SIG-M5 treated with dmso at 0.1 percent for 504 hours (cell line): ENCODE measurements around the gene UBN2.
"Not testable (repeated sequence)": the region's sequence is repeated elsewhere in the genome, so short reads cannot be mapped to it uniquely, and the experiment has no call there.

Source experiments
- DNase-seq: peaks from one replicate; lab custom pipeline; 2025; ENCODE audit not compliant: unreplicated experiment; lab: John Stamatoyannopoulos, UW

The UBN2 gene

DNA sequence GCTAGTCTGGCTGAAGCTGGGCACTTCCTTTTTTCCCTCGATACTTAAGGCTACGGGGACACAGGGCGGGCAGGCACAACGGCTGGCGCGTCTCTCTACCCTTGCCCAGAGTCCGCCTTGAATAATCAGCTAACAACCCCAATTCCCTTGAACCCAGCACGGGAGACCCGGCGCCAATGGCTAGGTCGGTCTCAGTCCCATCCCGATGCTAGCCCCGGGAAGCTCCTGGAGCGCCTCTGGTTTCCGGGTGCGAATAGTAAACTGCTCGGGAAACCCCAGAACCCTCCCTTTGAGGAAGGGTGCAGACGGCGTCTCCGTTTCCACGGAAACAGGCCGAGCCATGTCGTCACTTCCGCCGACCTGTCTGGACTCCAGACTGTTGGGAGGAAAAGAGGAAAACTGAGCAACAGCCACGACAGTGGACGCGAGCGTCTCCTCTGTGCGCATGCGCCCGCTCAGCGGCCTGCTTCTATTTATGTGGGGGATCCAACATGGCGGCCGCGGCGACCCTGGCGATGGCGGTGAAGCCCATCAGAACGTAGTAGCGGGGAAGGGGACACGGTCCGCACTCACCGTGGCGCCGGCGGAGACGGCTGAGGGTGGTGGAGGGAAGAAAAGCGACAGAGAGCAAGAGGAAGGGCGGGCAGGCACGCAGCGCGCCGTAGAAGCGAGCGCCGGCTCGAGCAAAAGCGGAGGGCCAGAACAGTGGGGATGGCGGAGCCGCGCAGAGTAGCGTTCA lies at the start of gene UBN2:
TSS of gene UBN2 (plus strand) at position 464 of the 739 bp plus-strand sequence. CDS start at position 712, 248 bp downstream.
- DNase-seq = peak; percentile 93

DNA sequence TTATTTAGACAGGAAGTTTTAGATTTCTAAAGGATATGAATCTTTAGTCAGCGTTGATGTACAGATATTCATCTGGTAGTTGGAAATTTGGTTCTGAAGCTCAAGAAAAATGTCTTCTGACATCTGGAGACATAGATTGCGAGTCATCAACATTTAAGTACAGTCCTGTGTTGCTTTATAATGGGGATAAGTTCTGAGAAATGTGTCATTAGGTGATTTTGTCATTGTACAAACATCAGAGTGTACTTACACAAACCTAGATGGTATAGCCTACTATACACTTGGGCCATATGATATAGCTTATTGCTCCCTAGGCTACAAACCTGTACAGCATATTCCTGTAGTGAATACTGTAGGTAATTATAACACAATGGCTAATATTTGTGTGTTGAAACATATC lies 49.6 kb upstream of the UBN2 start:
- DNase-seq = no peak

DNA sequence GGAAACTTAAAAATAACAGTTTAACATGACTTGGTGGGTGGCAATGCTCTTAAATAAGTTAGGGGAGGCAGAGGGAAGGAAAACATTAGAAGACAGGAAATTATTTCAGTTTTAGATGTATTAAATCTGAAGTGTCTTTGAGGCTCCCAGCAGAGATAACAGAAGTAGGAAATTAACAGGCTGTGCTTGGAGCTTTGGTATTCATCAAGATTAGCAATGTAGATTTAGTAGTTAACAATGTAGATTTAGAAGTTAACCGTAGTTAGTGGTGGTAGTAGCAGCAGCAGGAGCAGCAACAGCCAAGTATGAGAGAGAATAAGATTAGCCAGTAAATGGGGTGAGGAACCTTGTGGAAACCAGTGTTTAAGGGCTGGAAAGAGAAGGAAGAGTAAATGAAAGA lies 48.7 kb upstream of the UBN2 start:
- no peak for DNase-seq

DNA sequence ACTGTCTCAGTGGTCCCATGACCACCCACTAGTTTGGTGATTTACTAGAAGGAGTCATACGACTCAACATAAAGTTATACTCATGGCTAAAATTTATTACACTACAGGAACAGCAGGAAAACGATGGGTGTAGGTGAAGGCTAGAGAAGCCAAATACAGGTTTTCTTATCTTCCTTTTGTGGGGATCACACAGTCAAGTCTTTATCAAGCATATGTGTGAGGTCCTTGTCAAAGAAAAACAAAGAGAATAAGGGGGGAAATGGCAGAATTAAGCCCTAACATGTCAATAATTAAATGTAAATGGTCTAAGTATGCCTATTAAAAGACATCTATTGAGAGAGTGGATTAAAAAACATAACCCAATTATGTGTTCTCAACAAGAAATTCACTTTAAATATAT lies 47.8 kb upstream of the UBN2 start:
- DNase-seq = no peak

DNA sequence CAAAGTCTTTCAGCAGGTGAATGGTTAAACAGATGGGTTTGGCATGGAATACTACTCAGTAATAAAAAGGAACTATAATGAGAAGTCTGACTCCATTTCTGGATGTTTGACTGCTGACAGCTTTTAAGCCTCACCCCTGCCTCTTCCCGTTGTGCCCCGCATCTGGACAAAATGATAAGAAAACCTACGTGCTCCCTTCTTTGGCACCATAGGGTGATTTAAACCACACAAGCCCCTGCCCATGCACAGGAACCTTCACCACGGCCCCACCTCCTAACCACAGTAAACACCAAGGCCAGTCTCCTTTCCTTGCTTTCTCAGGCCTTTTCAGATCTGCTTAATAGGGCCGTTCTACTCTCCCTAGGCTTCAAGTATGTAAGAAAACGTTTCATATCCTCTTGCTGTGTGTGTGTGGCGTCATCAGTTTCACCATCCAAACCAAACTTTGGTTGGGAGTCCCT lies 47.1 kb upstream of the UBN2 start:
- DNase-seq = peak; percentile 39

DNA sequence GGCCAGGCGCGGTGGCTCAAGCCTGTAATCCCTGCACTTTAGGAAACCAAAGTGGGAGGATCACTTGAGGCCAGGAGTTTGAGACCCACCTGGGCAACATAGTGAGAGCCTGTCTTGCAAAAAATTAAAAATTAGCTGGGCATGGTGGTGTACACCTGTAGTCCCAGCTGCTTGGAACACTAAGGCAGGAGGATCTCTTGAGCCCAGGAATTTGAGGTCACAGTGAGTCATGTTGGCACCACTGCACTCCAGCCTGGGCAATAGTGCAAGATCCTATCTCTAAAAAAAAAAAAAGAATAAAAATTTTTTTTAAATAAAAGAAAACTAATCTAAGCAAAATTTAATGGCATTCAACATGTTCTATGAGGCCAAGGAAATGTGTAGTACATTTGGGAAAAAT lies 44.9 kb upstream of the UBN2 start:
- DNase-seq = no peak

DNA sequence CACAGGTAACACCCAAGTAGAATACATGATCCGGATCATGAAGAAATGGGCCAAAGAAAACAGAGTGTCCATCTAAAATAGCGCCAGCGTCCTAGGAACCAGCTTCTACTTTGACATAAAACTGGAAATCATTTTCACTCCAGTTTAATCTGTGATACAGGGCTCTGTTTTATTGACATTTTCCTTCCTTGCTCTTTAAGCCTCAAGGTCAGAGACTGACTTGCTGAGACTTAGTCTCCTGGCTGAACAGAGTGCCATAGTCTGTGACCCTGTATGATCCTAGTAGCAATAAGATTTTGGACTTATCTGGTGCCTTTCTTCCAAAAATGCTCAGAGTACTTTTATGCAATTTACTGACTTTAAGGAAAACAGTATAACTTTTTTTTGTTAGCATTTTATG lies 41.7 kb upstream of the UBN2 start:
- no peak for DNase-seq

DNA sequence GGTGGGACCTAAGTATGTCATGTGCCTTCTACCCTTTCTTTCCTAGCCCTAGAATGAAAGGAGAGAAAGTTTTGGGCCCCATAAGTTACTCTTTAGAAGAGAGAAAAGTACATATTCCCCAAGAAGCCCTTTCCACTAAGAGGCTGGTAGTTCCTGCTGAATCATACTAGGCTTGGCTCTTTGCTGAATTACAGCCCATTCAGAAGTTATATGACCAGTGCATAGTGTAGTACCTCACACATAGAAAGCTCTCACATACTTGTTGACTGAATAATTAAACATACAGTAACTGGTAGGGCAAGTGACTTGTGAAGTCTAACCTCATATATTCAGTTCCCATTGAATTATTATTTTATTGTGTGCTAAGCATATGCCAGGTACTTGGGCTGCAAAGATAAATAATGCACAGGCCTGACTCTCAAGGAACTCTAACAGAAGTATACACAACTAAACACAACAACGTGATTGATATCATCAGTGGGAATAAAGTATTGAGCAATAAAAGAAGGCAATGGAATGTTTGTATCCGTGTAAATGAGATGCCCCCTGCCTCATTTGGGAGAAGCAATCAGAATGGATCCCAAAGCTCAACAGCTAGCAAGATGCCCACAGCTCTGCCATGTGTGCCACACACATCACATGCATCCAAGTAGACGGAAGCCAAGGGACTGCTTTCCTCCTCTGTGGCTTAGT lies 38.9 kb upstream of the UBN2 start:
- no peak for DNase-seq

DNA sequence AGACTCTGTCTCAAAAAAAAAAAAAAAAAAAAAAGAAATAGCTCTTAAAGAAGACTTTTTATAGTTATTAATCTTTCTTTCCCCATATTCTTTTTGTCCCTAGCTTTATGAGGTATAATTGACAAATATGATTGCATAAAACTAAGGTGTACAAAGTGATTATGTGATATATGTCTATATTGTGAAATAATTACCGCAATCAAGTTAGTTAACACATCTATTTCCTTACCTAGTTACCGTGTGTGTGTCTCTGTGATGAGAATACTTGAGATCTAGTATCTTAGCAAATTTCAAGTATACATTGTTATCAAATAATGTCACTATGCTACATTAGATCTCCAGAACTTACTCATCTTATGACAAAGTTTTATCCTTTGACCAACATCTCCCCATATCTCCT lies 30.7 kb upstream of the UBN2 start:
- DNase-seq = no peak

DNA sequence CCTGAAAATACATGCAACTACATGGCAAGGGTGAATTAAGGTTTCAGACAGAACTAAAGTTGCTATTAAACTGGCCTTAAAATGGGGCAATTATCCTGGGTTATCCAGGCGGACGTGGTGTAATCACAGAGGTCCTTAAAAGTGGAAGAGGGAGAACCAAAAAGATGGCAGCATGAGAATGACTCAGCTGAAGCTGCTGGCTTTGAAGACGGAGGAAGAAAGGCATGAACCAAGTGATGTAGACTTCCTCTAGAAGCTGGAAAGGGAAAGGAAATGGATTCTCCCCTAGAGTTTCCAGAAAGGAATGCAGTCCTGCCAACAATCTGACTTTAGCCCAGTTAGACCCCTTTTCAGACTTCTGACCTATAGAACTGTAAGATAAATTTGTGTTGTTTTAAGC lies 27.0 kb upstream of the UBN2 start:
- DNase-seq = no peak

DNA sequence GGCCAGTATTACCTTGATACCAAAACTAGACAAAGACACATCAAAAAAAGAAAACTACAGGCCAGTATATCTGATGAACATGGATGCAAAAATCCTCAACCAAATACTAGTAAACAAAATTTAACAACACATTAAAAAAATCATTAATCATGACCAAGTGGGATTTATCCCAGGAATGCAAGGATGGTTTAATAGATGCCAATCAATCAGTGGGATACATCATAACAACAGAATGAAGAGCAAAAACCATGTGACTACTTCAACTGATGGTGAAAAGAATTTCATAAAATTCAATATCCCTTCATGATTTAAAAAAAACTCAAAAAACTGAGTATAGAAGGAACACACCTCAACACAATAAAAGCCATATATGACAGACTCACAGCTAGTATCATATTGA lies 25.2 kb upstream of the UBN2 start:
- DNase-seq = no peak

DNA sequence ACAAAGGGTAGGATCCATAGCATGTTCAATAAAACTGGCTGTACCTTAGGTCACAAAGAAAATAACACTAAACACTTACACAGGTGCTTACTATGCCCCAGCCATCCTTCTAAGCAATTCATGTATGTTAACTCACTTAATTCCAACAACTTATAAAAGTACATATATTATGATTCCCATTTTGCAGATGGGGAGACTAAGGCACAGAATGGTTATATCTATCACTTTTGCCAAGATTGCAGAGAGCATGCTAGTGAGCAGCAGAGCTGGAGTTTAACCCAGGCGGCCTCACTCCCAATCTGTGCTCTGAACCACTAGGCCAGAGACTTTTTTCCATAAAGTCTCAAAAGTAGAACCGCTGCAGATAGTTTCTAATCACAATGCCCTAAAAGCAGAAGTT lies 18.9 kb upstream of the UBN2 start:
- no peak for DNase-seq

DNA sequence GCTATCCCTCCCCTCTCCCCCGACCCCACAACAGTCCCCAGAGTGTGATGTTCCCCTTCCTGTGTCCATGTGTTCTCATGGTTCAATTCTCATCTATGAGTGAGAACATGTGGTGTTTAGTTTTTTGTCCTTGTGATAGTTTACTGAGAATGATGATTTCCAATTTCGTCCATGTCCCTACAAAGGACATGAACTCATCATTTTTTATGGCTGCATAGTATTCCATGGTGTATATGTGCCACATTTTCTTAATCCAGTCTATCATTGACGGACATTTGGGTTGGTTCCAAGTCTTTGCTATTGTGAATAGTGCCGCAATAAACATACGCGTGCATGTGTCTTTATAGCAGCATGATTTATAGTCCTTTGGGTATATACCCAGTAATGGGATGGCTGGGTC lies 17.5 kb upstream of the UBN2 start:
- DNase-seq = not testable (repeated sequence)

DNA sequence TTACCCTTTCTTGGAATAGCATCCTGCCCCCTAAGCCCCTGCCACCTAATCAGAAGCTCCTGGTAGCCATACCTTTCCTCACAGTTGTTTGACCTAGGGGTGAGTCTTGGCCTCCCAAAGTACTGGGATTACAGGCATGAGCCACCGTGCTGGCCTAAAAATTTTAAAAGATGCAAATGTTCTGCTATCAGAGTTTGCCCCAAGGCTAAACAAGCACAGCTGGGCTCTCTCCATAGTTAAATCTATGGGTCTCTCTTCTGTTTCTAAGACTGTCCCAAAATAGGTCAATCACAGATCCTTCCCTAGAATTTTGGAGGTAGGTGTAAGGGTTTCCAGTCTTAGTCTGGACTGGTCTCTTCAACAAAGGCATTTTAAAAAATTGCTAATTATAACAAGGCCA lies 12.9 kb upstream of the UBN2 start:
- no peak for DNase-seq

DNA sequence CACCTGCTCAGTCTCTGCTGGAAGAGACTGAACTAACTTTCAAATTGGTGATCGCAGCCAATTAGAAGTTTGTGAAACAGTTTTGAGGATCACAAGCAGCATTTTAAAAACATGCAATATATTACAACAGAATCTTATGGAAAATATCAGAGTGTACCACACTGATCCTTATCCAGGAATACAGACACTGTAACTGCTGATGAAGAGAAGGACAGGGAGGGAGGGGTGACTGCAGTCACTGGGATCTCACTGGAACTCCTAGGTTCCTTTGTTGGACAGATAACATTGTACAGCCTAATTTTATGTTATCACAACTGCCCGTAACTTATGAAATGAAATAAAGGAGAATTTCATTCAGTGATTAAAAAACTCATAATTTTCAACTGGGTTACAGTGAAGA lies 6.8 kb upstream of the UBN2 start:
- no peak for DNase-seq

DNA sequence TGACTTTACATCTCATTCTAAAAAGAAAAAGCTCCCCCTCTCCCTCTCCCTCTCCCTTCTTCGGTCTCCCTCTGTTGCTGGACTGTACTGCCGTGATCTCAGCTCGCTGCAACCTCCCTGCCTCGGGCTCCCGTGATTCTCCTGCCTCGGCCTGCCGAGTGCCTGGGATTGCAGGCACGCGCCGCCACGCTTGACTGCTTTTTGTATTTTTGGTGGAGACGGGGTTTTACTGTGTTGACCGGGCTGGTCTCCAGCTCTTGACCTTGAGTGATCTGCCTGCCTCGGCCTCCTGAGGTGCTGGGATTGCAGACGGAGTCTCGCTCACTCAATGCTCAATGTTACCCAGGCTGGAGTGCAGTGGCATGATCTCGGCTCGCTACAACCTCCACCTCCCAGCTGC lies 6.2 kb upstream of the UBN2 start:
- DNase-seq = not testable (repeated sequence)

DNA sequence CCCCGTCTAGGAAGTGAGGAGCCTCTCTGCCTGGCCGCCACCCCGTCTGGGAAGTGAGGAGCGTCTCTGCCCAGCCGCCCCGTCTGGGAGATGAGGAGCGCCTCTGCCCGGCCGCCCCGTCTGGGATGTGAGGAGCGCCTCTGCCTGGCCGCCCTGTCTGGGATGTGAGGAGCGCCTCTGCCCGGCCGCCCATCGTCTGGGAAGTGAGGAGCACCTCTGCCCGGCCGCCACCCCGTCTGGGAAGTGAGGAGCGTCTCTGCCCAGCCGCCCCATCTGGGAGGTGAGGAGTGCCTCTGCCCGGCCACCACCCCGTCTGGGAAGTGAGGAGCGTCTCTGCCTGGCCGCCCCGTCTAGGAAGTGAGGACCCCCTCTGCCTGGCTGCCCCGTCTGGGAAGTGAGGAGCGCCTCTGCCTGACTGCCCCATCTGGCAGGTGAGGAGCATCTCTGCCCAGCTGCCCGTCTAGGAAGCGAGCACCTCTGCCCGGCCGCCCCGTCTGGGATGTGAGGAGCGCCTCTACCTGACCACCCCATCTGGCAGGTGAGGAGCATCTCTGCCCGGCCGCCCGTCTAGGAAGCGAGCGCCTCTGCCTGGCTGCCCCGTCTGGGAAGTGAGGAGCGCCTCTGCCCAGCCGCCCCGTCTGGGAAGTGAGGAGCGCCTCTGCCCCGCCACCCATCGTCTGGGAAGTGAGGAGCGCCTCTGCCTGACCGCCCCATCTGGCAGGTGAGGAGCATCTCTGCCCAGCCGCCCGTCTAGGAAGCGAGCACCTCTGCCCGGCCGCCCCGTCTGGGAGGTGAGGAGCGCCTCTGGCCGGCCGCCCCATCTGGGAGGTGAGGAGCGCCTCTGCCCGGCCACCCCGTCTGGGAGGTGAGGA lies 5.5 kb upstream of the UBN2 start:
- not testable (repeated sequence) for DNase-seq

DNA sequence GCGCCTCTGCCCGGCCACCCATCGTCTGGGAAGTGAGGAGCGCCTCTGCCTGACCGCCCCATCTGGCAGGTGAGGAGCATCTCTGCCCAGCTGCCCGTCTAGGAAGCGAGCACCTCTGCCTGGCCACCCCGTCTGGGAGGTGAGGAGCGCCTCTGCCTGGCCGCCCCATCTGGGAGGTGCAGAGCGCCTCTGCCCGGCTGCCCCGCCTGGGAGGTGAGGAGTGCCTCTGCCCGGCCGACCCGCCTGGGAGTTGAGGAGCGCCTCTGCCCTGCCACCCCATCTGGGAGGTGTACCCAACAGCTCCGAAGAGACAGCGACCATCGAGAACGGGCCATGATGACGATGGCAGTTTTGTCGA lies 4.9 kb upstream of the UBN2 start:
- DNase-seq = not testable (repeated sequence)

DNA sequence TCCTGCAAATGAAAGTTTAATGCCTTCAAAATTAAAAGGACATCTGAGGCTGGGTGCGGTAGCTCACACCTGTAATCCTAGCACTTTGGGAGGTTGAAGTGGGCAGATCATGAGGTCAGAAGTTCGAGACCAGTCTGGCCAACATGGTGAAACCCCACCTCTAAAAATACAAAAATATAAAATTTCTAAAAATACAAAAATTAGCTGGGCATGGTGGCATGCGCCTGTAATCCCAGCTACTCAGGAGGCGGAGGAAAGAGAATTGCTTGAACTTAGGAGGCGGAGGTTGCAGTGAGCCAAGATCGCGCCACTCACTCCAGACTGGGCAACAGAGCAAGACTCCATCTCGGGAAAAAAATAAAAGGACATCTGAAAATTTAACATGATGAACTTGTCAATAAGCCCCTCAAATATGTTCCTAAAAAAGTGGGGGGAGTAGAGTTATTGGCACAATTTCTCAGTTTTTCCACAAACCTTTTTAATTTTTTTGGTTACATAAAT lies 4.0 kb upstream of the UBN2 start:
- not testable (repeated sequence) for DNase-seq

DNA sequence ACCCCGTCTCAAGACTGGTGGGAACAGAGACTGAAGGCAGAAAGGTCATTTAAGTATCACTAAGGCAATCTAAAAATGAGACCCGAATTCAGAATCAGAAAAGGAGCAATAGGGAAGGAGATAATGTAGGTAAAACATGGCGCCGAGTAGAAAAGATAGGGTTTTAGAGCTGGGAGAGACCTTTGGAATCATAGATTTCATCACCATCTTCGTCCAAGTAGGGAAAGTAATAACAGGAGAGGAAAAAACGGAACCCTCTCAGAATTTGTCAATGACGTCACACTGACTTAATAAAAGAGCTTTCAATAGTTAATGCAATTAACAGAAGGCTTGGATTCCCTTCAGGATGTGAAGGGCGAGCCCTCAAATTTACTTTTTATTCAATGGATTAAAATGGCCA lies 1.0 kb upstream of the UBN2 start:
- no peak for DNase-seq

DNA sequence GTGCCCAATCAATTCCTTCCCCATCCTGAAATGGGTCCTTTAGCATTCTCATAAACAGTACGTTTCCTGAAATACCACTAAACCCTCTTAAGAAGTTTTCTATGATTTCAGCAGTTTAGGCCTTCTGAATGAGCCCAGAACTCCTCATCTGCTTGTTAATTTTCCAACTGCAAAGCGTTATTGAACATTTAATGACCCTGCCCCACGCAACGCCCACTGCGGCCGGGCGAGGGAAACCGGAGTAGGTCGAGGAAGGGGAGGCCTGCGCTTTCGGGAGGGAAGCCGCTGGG lies 608 bp upstream of the UBN2 start:
- DNase-seq = no peak
